RPMI7951 (cell line): ENCODE measurements around the gene EPS15. TPM values are rescaled to one million over a fixed set of nuclear protein-coding genes. Genes with fewer than 3 reads are reported as not detected.
"Not testable (repeated sequence)": the region's sequence is repeated elsewhere in the genome, so short reads cannot be mapped to it uniquely, and the experiment has no call there.

Source experiments
- DNase-seq: peaks from one replicate; pipeline ENCODE4 v3.0.0-alpha.2; 2012; ENCODE audit warnings: low read depth
- total RNA-seq: library from RNA; depleted of rRNA; stranded (reverse); fragments of >200 nt; shearing (Covaris generic); gene quantifications from 2 replicates; pipeline ENCODE4 v1.2.3, GENCODE V29; 2014; rRNA removed

The EPS15 gene
- total RNA-seq, result 25.9 and 33.4 TPM in 2 replicates

- peak; percentile 78 for DNase-seq
Measured at GRCh38 chr1:51519048-51519864, at the start of gene EPS15. Gene EPS15 (minus strand): TSS chr1:51519266. CDS start chr1:51519231, 35 bp downstream.

- DNase-seq, result no peak
Measured at GRCh38 chr1:51568231-51568935, 49.3 kb upstream of the EPS15 start.

- peak; percentile 90 for DNase-seq
Measured at GRCh38 chr1:51567653-51568052, 48.6 kb upstream of the EPS15 start.

- DNase-seq, result no peak
Measured at GRCh38 chr1:51566260-51566659, 47.2 kb upstream of the EPS15 start.

GRCh38 chr1:51565009-51565408, 45.9 kb upstream of the EPS15 start:
- no peak for DNase-seq

GRCh38 chr1:51564124-51564523, 45.1 kb upstream of the EPS15 start:
- DNase-seq, result peak; percentile 69

- DNase-seq, result no peak
Measured at GRCh38 chr1:51561702-51562101, 42.6 kb upstream of the EPS15 start.

- DNase-seq, result not testable (repeated sequence)
Measured at GRCh38 chr1:51560895-51561294, 41.8 kb upstream of the EPS15 start.

GRCh38 chr1:51560034-51560433, 41.0 kb upstream of the EPS15 start:
- no peak for DNase-seq

- DNase-seq, result no peak
Measured at GRCh38 chr1:51559501-51559900, 40.4 kb upstream of the EPS15 start.

GRCh38 chr1:51559064-51559500, 40.0 kb upstream of the EPS15 start:
- DNase-seq, result no peak

GRCh38 chr1:51558375-51558924, 39.4 kb upstream of the EPS15 start:
- peak; percentile 74 for DNase-seq

GRCh38 chr1:51557168-51557567, 38.1 kb upstream of the EPS15 start:
- no peak for DNase-seq

- DNase-seq, result no peak
Measured at GRCh38 chr1:51555866-51556619, 37.0 kb upstream of the EPS15 start.

GRCh38 chr1:51553911-51554310, 34.8 kb upstream of the EPS15 start:
- no peak for DNase-seq

- no peak for DNase-seq
Measured at GRCh38 chr1:51552929-51553807, 34.1 kb upstream of the EPS15 start.

- DNase-seq, result no peak
Measured at GRCh38 chr1:51551848-51552296, 32.8 kb upstream of the EPS15 start.

- no peak for DNase-seq
Measured at GRCh38 chr1:51551081-51551480, 32.0 kb upstream of the EPS15 start.

GRCh38 chr1:51549901-51550300, 30.8 kb upstream of the EPS15 start:
- DNase-seq, result no peak

- no peak for DNase-seq
Measured at GRCh38 chr1:51549016-51549619, 30.1 kb upstream of the EPS15 start.
